Stimulated activated CD4-positive, alpha-beta T cell treated with anti-CD3 and anti-CD28 coated beads, Interleukin-4, amount 100 ng/mL, for 4 hours (primary cell): Measurements from ENCODE around the gene POC5.

Experiments
- DNase-seq, 2 experiments: peaks; one replicate each; pipeline ENCODE4 v3.0.0-alpha.2; 2020

POC5 gene

GRCh38 chr5:75659791-75660450, 57.3 kb downstream of the POC5 start:
- no peak for DNase-seq

GRCh38 chr5:75656311-75657003, 60.8 kb downstream of the POC5 start:
- DNase-seq = no peak

- DNase-seq = no peak
Measured at GRCh38 chr5:75654693-75655295, 62.4 kb downstream of the POC5 start.

- DNase-seq = no peak
Measured at GRCh38 chr5:75653521-75653920, 63.7 kb downstream of the POC5 start.

- no peak for DNase-seq
Measured at GRCh38 chr5:75651575-75652238, 65.5 kb downstream of the POC5 start.

GRCh38 chr5:75648712-75649111, 68.5 kb downstream of the POC5 start:
- no peak for DNase-seq

- no peak for DNase-seq
Measured at GRCh38 chr5:75640826-75641225, 76.4 kb downstream of the POC5 start.

GRCh38 chr5:75640395-75640794, 76.8 kb downstream of the POC5 start:
- no peak for DNase-seq

- no peak for DNase-seq
Measured at GRCh38 chr5:75639535-75640311, 77.5 kb downstream of the POC5 start.

GRCh38 chr5:75637949-75638348, 79.3 kb downstream of the POC5 start:
- no peak for DNase-seq

- DNase-seq = no peak
Measured at GRCh38 chr5:75632321-75632720, 84.9 kb downstream of the POC5 start.

GRCh38 chr5:75630875-75631274, 86.4 kb downstream of the POC5 start:
- no peak for DNase-seq

- no peak for DNase-seq
Measured at GRCh38 chr5:75627801-75628200, 89.4 kb downstream of the POC5 start.

- no peak for DNase-seq
Measured at GRCh38 chr5:75626959-75627358, 90.3 kb downstream of the POC5 start.
